Right atrium auricular region (tissue), 2 donors: Measurements from ENCODE around the gene WDR20. TPM values are rescaled to one million over a fixed set of nuclear protein-coding genes. Genes with fewer than 3 reads are reported as not detected.

ENCODE experiments used
- DNase-seq: peaks from one replicate; pipeline ENCODE4 v3.0.0-alpha.2; 2019; ENCODE audit warnings: low spot score
- H3K27ac ChIP-seq, 2 donors: fragments of 200-600 bp; sonication (generic); 1 replicate in 1 of 2; 2 replicates in 1 of 2; pipeline ENCODE4 v1.5.1; 2016 to 2019
- H3K27me3 ChIP-seq, 2 donors: fragments of 200-600 bp; sonication (generic); one replicate each; pipeline versions ENCODE4 v1.5.1 to v1.6.0; 2017 to 2019
- H3K36me3 ChIP-seq: fragments of 200-600 bp; sonication (generic); one replicate; pipeline ENCODE4 v1.5.1; 2016
- H3K4me1 ChIP-seq, 2 donors: fragments of 200-600 bp; sonication (generic); one replicate each; pipeline versions ENCODE4 v1.5.1 to v1.6.0; 2017 to 2019
- H3K4me3 ChIP-seq, 2 donors: fragments of 200-600 bp; sonication (generic); 1 replicate in 1 of 2; 2 replicates in 1 of 2; pipeline ENCODE4 v1.5.1; 2017 to 2019; ENCODE audit warnings: mild to moderate bottlenecking in 1 of 2, moderate library complexity in 1 of 2
- H3K9me3 ChIP-seq, 2 donors: fragments of 200-600 bp; sonication (generic); one replicate each; pipeline ENCODE4 v1.5.1; 2019
- total RNA-seq, 2 donors: library from RNA; depleted of rRNA; stranded (reverse); fragments of >200 nt; gene quantifications; one replicate each; pipeline ENCODE4 v1.1.0, GENCODE V29; 2016
- TF ChIP-seq, protein P1 (sequence below), 2 donors: fragments of 200-600 bp; sonication (generic); IDR thresholded peaks; one replicate each; pipeline ENCODE4 v1.5.1; 2019; ENCODE audit warnings: antibody characterized with exemption in 2 of 2

WDR20 gene
- total RNA-seq, 2 donors from 2014 or later = 16.0 to 20.1 TPM

DNA sequence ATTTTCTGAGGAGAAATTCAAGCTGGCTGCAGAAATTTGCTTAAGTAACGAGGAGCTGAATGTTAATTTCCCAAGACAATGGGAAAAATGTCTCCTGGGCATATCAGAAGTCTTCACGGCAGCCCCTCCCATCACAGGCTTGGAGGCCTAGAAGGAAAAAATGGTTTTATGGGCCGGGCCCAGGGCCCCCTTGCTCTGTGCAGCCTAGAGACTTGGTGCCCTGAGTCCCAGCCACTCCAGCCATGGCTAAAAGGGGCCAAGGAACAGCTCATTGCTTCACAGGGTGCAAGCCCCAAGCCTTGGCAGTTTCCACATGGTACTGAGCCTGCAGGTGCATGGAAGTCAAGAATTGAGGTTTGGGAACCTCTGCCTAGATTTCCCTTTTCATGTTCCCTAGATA, 28.6 kb upstream of the WDR20 start:
- H3K4me1 ChIP-seq = no peaks in the 10 kb centered on the region
- H3K27me3 ChIP-seq = no peaks in the 10 kb centered on the region
- H3K4me3 ChIP-seq = no peak overlapping the region
- no peaks in the 10 kb centered on the region for H3K9me3 ChIP-seq
- H3K36me3 ChIP-seq = no peaks in the 10 kb centered on the region
- H3K27ac ChIP-seq = no peak overlapping the region
- TF ChIP-seq, protein P1, sequence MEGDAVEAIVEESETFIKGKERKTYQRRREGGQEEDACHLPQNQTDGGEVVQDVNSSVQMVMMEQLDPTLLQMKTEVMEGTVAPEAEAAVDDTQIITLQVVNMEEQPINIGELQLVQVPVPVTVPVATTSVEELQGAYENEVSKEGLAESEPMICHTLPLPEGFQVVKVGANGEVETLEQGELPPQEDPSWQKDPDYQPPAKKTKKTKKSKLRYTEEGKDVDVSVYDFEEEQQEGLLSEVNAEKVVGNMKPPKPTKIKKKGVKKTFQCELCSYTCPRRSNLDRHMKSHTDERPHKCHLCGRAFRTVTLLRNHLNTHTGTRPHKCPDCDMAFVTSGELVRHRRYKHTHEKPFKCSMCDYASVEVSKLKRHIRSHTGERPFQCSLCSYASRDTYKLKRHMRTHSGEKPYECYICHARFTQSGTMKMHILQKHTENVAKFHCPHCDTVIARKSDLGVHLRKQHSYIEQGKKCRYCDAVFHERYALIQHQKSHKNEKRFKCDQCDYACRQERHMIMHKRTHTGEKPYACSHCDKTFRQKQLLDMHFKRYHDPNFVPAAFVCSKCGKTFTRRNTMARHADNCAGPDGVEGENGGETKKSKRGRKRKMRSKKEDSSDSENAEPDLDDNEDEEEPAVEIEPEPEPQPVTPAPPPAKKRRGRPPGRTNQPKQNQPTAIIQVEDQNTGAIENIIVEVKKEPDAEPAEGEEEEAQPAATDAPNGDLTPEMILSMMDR (IDR thresholded peaks at IDR 0.05) = no peak
- DNase-seq = no peak

DNA sequence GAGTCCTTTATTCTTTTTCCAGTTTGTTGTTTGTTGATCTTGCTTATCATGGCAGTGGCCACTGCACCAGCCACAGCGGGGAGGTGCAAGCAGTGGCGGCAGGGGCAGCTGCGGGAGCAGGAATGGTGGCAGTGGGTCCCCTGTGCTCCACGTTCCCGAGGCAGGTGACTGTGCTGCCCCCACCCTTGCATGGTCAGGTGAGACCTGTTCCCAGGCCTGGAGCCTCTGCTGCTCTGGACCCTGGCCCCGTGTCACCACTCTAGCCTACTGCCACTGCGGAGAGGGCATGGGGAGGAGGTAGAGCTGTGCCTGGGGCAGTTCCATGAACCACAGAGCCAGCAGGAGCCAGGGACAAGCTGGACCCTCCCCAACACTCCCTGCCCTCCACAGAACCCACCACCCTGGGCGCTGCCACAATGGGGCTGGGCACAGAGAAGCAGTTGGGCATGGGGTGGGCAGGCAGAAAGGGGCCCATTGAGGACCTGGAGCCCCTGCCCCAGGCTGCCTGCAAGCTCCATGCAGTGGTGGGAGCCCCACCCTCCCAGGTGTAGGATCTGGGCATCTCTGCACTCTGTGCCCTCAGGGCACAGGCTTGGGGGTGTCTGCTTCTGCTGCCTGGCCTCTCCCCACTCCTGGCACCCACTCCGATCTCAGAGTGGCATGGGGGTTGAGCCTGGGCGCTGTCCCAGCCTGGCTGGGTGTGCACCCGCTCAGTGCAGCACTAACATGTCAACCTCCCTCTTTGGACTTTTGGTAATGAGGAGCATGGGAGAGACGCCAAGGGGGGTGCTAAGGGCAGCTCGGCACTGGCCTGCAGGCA, 23.1 kb upstream of the WDR20 start:
- Histone ChIP-seq H3K27me3 (no peaks in the 10 kb centered on the region), H3K36me3 (no peaks in the 10 kb centered on the region), H3K9me3 (no peaks in the 10 kb centered on the region), H3K4me3 (no peak overlapping the region), H3K4me1 (no peaks in the 10 kb centered on the region), H3K27ac (no peak overlapping the region)
- TF ChIP-seq, protein P1 (IDR thresholded peaks at IDR 0.05) = no peak
- no peak for DNase-seq

DNA sequence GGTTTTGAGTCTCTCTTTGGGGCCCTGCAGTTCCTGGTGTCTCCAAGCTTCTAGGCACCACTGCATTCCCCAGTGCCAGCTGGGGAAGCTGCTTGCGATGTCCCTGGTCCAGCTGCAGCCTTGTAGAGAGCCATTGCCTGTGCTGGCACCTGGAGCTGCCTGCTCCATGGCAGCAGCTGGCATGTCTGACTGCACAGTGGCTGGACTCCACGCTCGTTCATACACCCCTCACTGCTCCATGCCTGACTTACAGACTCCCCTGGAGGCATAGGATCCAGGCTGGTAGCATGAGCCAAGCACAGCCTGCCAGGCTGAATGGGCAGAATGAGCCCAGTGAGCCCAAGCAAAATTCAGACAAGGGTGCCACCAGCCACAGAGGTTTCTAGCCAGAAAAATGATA, 21.8 kb upstream of the WDR20 start:
- Histone ChIP-seq H3K4me3 (no peak overlapping the region), H3K4me1 (no peaks in the 10 kb centered on the region), H3K36me3 (no peaks in the 10 kb centered on the region), H3K27me3 (no peaks in the 10 kb centered on the region), H3K9me3 (no peaks in the 10 kb centered on the region), H3K27ac (no peak overlapping the region)
- TF ChIP-seq, protein P1 (IDR thresholded peaks at IDR 0.05) = no peak
- DNase-seq = no peak

DNA sequence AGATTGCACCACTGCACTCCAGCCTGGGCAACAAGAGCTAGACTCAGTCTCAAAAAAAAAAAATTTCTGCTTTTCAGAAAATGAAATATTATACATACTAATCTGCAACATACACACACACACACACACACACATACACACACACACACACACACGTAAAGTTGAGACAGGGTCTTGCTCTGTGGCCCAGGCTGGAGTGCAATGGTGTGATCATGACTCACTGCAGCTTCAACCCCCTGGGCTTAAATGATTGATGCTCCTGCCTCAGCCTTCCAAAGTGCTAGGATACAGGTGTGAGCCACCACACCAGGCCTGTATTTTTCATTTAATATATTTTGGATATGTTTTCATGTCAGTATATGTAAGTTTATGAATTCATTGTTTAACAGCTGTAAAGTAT, 18.8 kb upstream of the WDR20 start:
- no peak overlapping the region for H3K27ac ChIP-seq
- H3K4me1 ChIP-seq = no peaks in the 10 kb centered on the region
- no peaks in the 10 kb centered on the region for H3K27me3 ChIP-seq
- H3K9me3 ChIP-seq = no peaks in the 10 kb centered on the region
- no peaks in the 10 kb centered on the region for H3K36me3 ChIP-seq
- no peak overlapping the region for H3K4me3 ChIP-seq
- no peak for DNase-seq
- TF ChIP-seq, protein P1 (IDR thresholded peaks at IDR 0.05) = no peak

DNA sequence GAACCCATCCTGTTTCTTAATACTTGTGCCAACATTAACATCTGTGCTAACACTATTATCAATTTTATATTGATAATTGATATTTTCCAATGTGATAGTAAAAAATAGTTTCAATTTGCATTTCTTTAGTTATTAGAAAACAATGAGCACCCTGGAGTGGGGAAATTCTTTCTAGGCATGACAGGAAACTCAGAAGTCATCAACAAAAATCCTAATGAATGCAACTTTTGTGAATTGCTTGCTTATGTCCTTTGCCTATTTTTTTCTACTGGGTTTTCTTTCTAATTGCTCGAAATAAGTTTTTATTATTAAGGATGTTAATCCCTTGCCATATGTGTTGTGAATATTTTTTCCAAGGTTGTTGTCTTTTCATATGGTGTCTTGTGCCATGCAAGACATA, 18.1 kb upstream of the WDR20 start:
- no peak for DNase-seq
- no peaks in the 10 kb centered on the region for H3K4me1 ChIP-seq
- TF ChIP-seq, protein P1 (IDR thresholded peaks at IDR 0.05) = no peak
- H3K4me3 ChIP-seq = no peak overlapping the region
- H3K27me3 ChIP-seq = no peaks in the 10 kb centered on the region
- H3K36me3 ChIP-seq = no peaks in the 10 kb centered on the region
- H3K9me3 ChIP-seq = no peaks in the 10 kb centered on the region
- H3K27ac ChIP-seq = no peak overlapping the region

DNA sequence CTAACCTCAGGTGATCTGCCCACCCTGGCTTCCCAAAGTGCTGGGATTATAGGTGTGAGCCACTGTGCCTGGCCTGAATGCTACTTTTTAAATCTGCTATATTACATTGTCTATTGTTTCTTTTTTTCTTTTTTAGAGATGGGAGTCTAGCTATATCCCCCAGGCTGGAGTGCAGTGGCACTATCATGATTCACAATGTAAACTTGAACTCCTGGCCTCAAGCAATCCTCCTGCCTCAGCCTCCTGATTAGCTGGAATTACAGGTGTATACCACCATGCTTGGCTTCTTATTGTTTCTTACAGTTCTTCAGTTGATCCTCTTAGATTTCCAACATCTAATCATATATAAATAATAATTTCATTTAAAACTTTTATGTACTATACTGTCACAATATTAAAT, 15.3 kb upstream of the WDR20 start:
- no peak overlapping the region for H3K27ac ChIP-seq
- H3K36me3 ChIP-seq = no peaks in the 10 kb centered on the region
- H3K4me3 ChIP-seq = no peak overlapping the region
- no peak for DNase-seq
- H3K27me3 ChIP-seq = no peaks in the 10 kb centered on the region
- TF ChIP-seq, protein P1 (IDR thresholded peaks at IDR 0.05) = no peak
- H3K9me3 ChIP-seq = no peaks in the 10 kb centered on the region
- no peaks in the 10 kb centered on the region for H3K4me1 ChIP-seq
